ENCODE measurements around the gene PGA5.
"Not testable (repeated sequence)": the region's sequence is repeated elsewhere in the genome, so short reads cannot be mapped to it uniquely, and the experiment has no call there.

Gene PGA5

GRCh38 chr11:61248071-61248470 lies 7.1 kb downstream of the PGA5 start:
- intact Hi-C loops (cut with DNase I; ENCODE audit: low total_unique reads); H3K36me3 ChIP-seq; H3K9me3 ChIP-seq; H3K4me3 ChIP-seq; H3K4me1 ChIP-seq; DNase-seq; H3K27ac ChIP-seq; H3K27me3 ChIP-seq: not testable (repeated sequence)

- intact Hi-C loops (cut with DNase I; ENCODE audit: low total_unique reads); H3K36me3 ChIP-seq; H3K9me3 ChIP-seq; DNase-seq; H3K4me3 ChIP-seq; H3K4me1 ChIP-seq; H3K27me3 ChIP-seq; H3K27ac ChIP-seq: not testable (repeated sequence)
These were observed 8.2 kb downstream of the PGA5 start for GRCh38 chr11:61249201-61249600.

- H3K4me1 ChIP-seq; H3K27ac ChIP-seq; DNase-seq; H3K27me3 ChIP-seq; H3K4me3 ChIP-seq; H3K36me3 ChIP-seq; intact Hi-C loops (cut with DNase I; ENCODE audit: low total_unique reads); H3K9me3 ChIP-seq: not testable (repeated sequence)
These were observed 10.1 kb downstream of the PGA5 start for GRCh38 chr11:61250796-61251765.

- H3K4me1 ChIP-seq; intact Hi-C loops (cut with DNase I; ENCODE audit: low total_unique reads); H3K27ac ChIP-seq; H3K9me3 ChIP-seq; DNase-seq; H3K36me3 ChIP-seq; H3K27me3 ChIP-seq; H3K4me3 ChIP-seq: not testable (repeated sequence)
These were observed 11.4 kb downstream of the PGA5 start for GRCh38 chr11:61252332-61252731.

- Histone ChIP-seq H3K4me3 (no peak overlapping the region), H3K9me3 (no peaks in the 10 kb centered on the region), H3K27ac (no peak overlapping the region), H3K4me1 (no peaks in the 10 kb centered on the region), H3K27me3 (no peaks in the 10 kb centered on the region), H3K36me3 (peaks cover 0 to 9% (median 0%) of the 10 kb centered on the region in 3 donors)
- intact Hi-C loops (cut with DNase I; ENCODE audit: low total_unique reads), result no loop called here
- peak in 1 of 2 donors; percentile 31 for DNase-seq
- TF ChIP-seq CTCF (IDR thresholded peaks at IDR 0.05), result peak; percentile 54 to 63
These were observed 13.5 kb downstream of the PGA5 start for GRCh38 chr11:61254403-61255025.

- Histone ChIP-seq H3K4me3 (no peak overlapping the region), H3K4me1 (no peaks in the 10 kb centered on the region), H3K27me3 (no peaks in the 10 kb centered on the region), H3K36me3 (peaks cover 0 to 9% (median 0%) of the 10 kb centered on the region in 3 donors), H3K9me3 (no peaks in the 10 kb centered on the region), H3K27ac (no peak overlapping the region)
- intact Hi-C loops (cut with DNase I; ENCODE audit: low total_unique reads), result no loop called here
- TF ChIP-seq CTCF (IDR thresholded peaks at IDR 0.05), result no peak
- no peak for DNase-seq
These were observed 15.9 kb downstream of the PGA5 start for GRCh38 chr11:61256710-61257482.

GRCh38 chr11:61258546-61258945 lies 17.6 kb downstream of the PGA5 start:
- intact Hi-C loops (cut with DNase I; ENCODE audit: low total_unique reads), result no loop called here
- no peak for DNase-seq
- Histone ChIP-seq H3K4me3 (no peak overlapping the region), H3K9me3 (no peaks in the 10 kb centered on the region), H3K27ac (no peak overlapping the region), H3K4me1 (no peaks in the 10 kb centered on the region), H3K27me3 (no peaks in the 10 kb centered on the region), H3K36me3 (peaks cover 0 to 9% (median 0%) of the 10 kb centered on the region in 3 donors)
- TF ChIP-seq CTCF (IDR thresholded peaks at IDR 0.05), result no peak
